Measurements from ENCODE around the gene ABO.
"Not testable (repeated sequence)": the region's sequence is repeated elsewhere in the genome, so short reads cannot be mapped to it uniquely, and the experiment has no call there.

Gene ABO

GRCh38 chr9:133261753-133262120 lies 13.3 kb downstream of the ABO start:
- no peak for DNase-seq

- no peak for DNase-seq
Measured at GRCh38 chr9:133261103-133261752, 13.8 kb downstream of the ABO start.

GRCh38 chr9:133260334-133261102 lies 14.5 kb downstream of the ABO start:
- DNase-seq, result no peak

GRCh38 chr9:133258061-133259015 lies 16.7 kb downstream of the ABO start:
- no peak for DNase-seq

GRCh38 chr9:133257465-133257956 lies 17.5 kb downstream of the ABO start:
- DNase-seq, result no peak

DNA sequence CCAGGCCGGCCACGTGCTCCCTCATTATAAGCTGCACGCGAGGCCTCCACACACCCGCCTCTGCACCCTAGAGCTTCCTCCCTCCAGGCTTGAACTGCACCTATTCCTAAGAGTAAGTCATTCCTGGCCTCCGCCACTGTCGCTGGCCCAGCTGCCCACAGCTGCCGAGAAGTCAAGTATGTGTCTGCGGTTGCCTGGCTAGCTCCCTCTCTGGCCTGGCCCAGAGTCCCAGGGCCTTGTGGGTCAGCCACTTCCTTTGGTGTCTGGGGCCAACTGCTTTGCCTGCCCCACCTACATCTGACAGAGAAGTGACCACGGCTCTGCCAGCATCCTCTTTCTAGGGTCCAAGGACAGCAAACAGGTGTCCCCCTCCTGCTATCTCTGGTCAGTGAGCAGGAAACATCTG lies 18.3 kb downstream of the ABO start:
- no peak for DNase-seq

DNA sequence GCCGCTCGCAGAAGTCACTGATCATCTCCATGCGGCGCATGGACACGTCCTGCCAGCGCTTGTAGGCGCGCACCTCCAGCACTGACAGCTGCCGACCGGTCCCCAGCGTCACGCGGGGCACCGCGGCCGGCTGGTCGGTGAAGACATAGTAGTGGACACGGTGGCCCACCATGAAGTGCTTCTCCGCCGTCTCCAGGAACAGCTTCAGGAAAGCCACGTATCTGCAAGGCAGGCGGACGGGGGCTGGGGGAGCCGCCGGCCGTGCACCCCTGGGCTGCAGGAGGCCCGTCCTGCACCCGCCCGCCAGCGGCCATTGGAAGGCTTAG lies 18.9 kb downstream of the ABO start:
- DNase-seq, result no peak

DNA sequence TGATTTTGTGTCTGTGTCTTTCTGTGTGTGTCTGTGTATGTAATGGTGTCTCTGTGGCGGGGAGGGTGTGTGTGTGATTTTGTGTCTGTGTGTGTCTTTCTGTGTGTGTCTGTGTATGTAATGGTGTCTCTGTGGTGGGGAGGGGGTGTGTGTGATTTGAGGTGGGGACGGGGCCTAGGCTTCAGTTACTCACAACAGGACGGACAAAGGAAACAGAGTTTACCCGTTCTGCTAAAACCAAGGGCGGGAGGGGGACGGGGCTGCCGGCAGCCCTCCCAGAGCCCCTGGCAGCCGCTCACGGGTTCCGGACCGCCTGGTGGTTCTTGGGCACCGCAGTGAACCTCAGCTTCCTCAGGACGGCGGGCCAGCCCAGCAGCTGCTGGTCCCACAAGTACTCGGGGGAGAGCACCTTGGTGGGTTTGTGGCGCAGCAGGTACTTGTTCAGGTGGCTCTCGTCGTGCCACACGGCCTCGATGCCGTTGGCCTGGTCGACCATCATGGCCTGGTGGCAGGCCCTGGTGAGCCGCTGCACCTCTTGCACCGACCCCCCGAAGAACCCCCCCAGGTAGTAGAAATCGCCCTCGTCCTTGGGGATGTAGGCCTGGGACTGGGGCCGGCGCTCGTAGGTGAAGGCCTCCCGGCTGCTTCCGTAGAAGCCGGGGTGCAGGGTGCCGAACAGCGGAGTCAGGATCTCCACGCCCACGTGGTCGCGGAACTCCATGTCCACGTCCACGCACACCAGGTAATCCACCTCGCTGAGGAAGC lies 19.4 kb downstream of the ABO start:
- DNase-seq, result no peak

DNA sequence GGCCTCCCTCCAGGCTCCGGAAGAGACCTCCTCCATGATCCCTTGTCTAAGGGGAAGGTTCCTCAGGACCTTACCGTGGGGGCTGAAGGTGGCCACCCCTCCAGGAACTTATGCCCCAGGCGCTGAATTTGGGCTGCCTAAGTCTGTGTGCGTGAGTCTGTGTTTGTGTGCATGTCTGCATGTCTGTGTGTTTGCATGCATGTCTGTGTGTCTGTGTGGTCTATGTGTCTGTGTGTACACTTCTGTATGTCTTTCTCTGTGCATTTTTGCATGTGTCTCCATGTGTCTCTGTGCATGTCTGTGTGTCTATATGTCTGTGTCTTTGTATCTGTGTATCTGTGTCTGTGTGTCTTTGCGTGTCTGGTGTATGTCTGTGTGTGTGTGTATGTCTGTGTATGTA lies 20.5 kb downstream of the ABO start:
- no peak for DNase-seq

- DNase-seq, result no peak
Measured at GRCh38 chr9:133253268-133253667, 21.7 kb downstream of the ABO start.

DNA sequence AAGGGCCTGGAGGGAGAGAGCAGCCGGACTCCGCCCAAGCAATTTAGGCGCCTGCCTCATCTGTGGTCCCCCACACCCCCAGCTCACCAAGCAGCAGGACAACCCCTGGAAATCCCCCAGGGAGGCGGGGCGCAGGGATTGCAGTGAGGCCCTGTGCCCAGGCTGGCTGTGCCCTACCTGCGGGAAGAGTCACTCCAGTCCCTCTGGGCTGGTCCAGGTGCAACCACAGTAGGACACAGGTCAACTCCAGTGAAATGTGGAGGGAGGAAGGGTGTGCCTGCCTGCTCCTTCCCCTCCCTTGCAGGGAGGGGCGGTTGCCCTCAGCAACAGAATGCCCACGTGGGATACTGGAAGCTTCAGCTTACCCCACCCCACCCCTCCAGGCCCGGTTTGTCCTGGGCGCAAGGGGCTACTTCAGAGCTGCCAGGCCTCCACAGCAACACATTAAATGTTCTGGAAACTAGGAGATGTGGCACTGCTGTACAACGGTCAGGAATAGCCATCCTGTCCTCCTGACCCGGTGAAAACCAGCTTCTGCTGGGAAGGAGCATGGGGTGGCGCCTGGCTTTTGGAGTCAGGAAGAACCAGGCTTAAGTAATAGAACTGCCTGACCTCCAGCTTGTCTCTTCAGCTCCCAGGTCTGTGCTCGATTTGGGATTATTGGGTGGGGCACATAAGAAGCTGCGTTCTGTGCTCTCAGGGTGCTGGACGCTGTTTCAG lies 22.5 kb downstream of the ABO start:
- no peak for DNase-seq

DNA sequence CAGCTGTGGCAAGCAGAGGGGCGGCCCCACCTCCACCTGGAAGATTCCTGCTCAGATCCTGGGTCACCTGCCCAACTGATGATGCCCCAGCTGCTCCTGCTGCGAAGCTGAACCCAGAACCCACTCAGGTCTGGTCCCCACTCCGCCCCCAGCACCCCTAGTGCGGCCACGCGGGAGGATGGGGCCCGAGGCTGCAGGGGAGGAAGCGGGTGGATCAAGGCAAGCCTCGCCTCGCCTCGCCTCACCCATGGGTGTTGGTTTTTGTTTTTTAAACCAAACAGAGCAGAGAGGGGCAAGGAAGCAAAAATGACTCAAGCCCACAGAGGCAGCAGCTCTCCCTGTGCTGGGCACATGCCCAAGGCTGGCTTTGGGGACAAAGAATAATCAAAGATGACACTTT lies 23.2 kb downstream of the ABO start:
- no peak for DNase-seq

DNA sequence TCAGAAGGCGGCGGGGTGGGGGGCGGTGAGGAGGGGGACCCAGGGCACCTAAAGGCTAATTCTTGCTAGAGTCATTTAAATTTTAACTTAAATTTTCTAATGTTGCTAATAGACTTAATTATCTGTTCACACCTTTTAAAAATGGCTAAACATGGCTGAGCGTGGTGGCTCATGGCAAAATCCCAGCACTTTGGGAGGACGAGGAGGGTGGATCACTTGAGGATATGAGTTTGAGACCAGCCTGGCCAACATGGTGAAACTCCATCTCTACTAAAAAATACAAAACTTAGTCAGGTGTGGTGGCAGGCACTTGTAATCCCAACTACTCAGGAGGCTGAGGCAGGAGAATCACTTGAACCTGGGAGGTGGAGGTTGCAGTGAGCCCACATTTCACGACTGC lies 23.8 kb downstream of the ABO start:
- not testable (repeated sequence) for DNase-seq

DNA sequence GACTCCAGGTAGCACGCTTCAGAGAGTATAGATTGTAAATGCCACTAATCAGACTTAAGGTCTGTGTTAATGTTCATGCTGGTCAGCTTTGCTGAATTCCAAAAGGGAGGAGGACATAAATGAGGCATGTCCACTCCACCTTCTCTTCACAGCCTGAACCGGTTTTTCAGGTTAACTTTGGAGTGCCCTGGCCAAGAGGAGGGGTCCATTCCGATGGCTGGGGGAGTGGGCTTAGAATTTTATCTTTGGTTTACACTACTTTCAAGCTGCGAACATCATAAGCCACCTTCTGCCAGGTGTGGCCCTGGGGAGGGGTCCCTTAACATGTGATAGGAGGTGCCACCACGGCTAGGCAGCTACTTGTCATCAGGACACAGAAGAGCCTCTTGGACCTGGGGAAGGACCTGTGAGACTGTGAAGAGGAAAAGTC lies 24.2 kb downstream of the ABO start:
- DNase-seq, result no peak

DNA sequence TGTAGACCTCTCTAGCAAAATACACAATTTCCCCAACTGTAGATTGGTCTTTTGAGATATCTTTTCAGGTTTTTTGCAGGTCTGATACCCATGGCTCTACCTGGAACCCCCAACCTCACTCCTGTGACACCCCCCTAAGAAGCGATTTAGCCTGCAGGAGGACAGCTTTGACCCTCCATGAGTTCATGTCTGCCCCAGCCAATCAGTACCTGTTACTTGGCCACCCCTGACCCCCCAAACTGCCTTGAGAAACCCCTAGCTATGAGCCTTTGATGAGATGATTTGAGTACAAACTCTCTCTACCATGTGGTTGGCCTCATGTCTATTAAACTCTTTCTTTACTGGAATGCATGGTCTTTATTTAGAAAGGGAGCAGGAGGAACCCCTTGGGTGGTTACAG lies 25.7 kb downstream of the ABO start:
- no peak for DNase-seq

DNA sequence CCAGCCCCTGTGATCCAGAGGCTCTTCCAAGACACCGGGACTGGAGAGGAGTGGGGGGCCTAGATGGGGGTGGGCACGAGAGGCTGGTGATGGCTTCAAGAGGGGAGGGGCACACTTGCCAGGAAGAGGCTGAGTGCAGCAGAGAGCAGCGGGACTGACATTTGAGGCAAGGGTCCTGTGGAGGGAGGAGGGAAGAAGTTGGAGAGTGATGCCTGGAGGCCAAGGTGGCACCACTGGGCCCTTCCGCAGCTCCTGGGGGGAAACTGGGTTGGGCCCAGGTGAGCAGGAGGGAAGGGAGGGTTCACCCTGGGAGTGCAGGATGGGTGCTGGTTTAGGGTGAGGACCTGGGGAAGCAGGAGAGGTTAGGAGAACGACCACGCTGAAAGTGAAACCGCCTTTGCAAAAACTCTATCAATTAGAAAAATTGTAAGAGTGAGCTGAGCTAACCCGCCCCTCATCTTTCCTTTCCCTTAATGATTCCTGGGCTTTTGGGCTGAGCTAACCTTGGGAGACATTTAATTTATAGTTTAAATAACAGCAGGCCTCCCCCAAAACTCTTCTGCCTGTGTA lies 26.2 kb downstream of the ABO start:
- no peak for DNase-seq

GRCh38 chr9:133247632-133248031 lies 27.4 kb downstream of the ABO start:
- DNase-seq, result no peak

DNA sequence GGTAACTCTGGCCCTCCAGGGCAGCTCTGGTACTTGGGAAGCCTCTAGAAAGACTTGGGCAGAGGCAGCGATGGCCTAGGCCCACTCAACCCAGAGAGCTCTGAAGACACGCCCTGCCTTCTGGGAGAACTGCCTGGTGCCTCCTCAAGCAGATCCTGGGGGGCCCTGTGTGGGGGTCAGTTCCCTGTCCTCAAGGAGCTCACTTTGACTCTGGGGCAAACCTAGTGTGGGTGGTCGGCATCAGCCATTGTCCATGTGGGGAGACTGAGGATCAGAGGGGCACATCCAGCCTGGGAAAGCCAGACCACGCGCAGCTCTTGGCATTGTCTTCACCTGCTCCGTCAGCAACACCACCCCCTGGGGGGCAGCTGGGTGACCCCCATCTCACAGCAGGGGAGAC lies 28.0 kb downstream of the ABO start:
- no peak for DNase-seq

DNA sequence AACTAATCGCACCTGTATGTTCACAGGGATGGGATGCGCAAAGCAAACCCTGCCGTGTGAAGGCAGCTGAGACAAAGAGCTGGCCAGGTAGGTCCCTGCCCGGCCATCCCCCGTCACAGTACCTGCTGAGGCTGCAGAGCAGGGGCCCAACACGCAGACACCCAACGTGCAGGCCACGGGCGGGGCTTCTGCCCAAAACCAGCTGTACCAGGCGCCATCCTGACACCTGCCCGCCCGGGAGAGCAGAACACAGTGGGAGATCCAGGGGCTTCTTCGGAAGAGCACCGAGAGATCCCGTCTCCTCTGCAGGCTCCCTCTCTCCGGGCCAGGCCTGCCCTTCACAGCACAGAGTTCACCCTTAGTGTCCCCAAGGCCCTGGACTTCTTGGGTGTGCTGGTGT lies 28.4 kb downstream of the ABO start:
- no peak for DNase-seq

- DNase-seq, result no peak
Measured at GRCh38 chr9:133242991-133243390, 32.0 kb downstream of the ABO start.

- DNase-seq, result no peak
Measured at GRCh38 chr9:133242241-133242640, 32.8 kb downstream of the ABO start.
